HG02852 (cell line): ENCODE data around the gene ATXN7L1.
"Not testable (repeated sequence)": the region's sequence is repeated elsewhere in the genome, so short reads cannot be mapped to it uniquely, and the experiment has no call there.

ENCODE experiments used
- ATAC-seq: cut with Tn5 transposase; IDR thresholded peaks from one replicate; pipeline ENCODE4 v1.9.1; 2021; ENCODE audit warnings: mild to moderate bottlenecking, moderate library complexity; ENCODE audit not compliant: unreplicated experiment

ATXN7L1 gene

GRCh38 chr7:105806592-105807447, 69.6 kb downstream of the ATXN7L1 start:
- ATAC-seq, result no peak

- no peak for ATAC-seq
Observed at GRCh38 chr7:105805447-105806019, 70.9 kb downstream of the ATXN7L1 start.

- ATAC-seq, result no peak
Observed at GRCh38 chr7:105803429-105803736, 73.0 kb downstream of the ATXN7L1 start.

- no peak for ATAC-seq
Observed at GRCh38 chr7:105802604-105803428, 73.6 kb downstream of the ATXN7L1 start.

GRCh38 chr7:105800849-105801534, 75.4 kb downstream of the ATXN7L1 start:
- ATAC-seq, result no peak

- peak; percentile 62 for ATAC-seq
Observed at GRCh38 chr7:105800442-105800841, 76.0 kb downstream of the ATXN7L1 start.

- no peak for ATAC-seq
Observed at GRCh38 chr7:105799677-105800076, 76.7 kb downstream of the ATXN7L1 start.

GRCh38 chr7:105799006-105799405, 77.4 kb downstream of the ATXN7L1 start:
- ATAC-seq, result no peak

- ATAC-seq, result no peak
Observed at GRCh38 chr7:105797652-105798051, 78.7 kb downstream of the ATXN7L1 start.

GRCh38 chr7:105796365-105796764, 80.0 kb downstream of the ATXN7L1 start:
- no peak for ATAC-seq

GRCh38 chr7:105794741-105795729, 81.4 kb downstream of the ATXN7L1 start:
- no peak for ATAC-seq

- no peak for ATAC-seq
Observed at GRCh38 chr7:105792488-105793370, 83.7 kb downstream of the ATXN7L1 start.

GRCh38 chr7:105791926-105792325, 84.5 kb downstream of the ATXN7L1 start:
- no peak for ATAC-seq

GRCh38 chr7:105790996-105791395, 85.4 kb downstream of the ATXN7L1 start:
- ATAC-seq, result no peak

GRCh38 chr7:105790452-105790851, 85.9 kb downstream of the ATXN7L1 start:
- ATAC-seq, result not testable (repeated sequence)

GRCh38 chr7:105788816-105789349, 87.5 kb downstream of the ATXN7L1 start:
- ATAC-seq, result no peak

GRCh38 chr7:105788356-105788755, 88.0 kb downstream of the ATXN7L1 start:
- no peak for ATAC-seq

- ATAC-seq, result no peak
Observed at GRCh38 chr7:105787793-105788192, 88.6 kb downstream of the ATXN7L1 start.
